Neuronal stem cell (in vitro differentiated cells): ENCODE data around the gene PARD3B.

Source experiments
- DNase-seq: peaks from one replicate; pipeline ENCODE4 v3.0.0-alpha.2; 2013; ENCODE audit warnings: low spot score
- H2AFZ ChIP-seq: one replicate; pipeline ENCODE4 v1.6.1; 2013; ENCODE audit warnings: mild to moderate bottlenecking, low read length, inconsistent platforms
- H2AK5ac ChIP-seq: 2 replicates; pipeline ENCODE4 v1.6.1; 2013; ENCODE audit warnings: low read depth, mild to moderate bottlenecking, inconsistent platforms, low read length, moderate library complexity, mixed read lengths
- H2BK120ac ChIP-seq: 2 replicates; pipeline ENCODE4 v1.6.1; 2013; ENCODE audit warnings: low read depth, mild to moderate bottlenecking, inconsistent platforms, low read length, moderate library complexity, mixed read lengths
- H2BK12ac ChIP-seq: one replicate; pipeline ENCODE4 v1.6.1; 2013; ENCODE audit warnings: low read length, inconsistent platforms
- H2BK15ac ChIP-seq: 2 replicates; pipeline ENCODE4 v1.6.1; 2013; ENCODE audit warnings: mild to moderate bottlenecking, low read length, inconsistent platforms, mixed read lengths
- H2BK5ac ChIP-seq: one replicate; pipeline ENCODE4 v1.6.1; 2013; ENCODE audit warnings: inconsistent platforms, mild to moderate bottlenecking, low read length, moderate library complexity
- H3K14ac ChIP-seq: one replicate; pipeline ENCODE4 v1.6.1; 2013; ENCODE audit warnings: low read length, inconsistent platforms
- H3K18ac ChIP-seq: 2 replicates; pipeline ENCODE4 v1.6.1; 2013; ENCODE audit warnings: low read length, inconsistent platforms
- H3K23ac ChIP-seq: 2 replicates; pipeline ENCODE4 v1.6.1; 2013; ENCODE audit warnings: low read depth, mild to moderate bottlenecking, mixed read lengths, low read length, inconsistent platforms; ENCODE audit not compliant: poor library complexity
- H3K27ac ChIP-seq: replicated peaks from 3 replicates; pipeline ENCODE4 v1.5.1; 2013; ENCODE audit warnings: low read length, inconsistent platforms
- H3K27me3 ChIP-seq, 3 experiments: 2 replicates each; pipeline ENCODE4 v1.6.1; 2013; ENCODE audit warnings: low read length in 3 of 3, mild to moderate bottlenecking in 2 of 3, inconsistent platforms in 1 of 3, low read depth in 1 of 3, mixed read lengths in 1 of 3, moderate library complexity in 1 of 3; ENCODE audit not compliant: control insufficient read depth in 3 of 3, insufficient read depth in 3 of 3
- H3K36me3 ChIP-seq, 2 donors: replicated peaks in 1 of 2; 2 replicates each; pipeline ENCODE4 v1.6.1; 2013; ENCODE audit warnings: low read length in 2 of 2; ENCODE audit not compliant: control insufficient read depth in 2 of 2, insufficient read depth in 2 of 2
- H3K4ac ChIP-seq: 2 replicates; pipeline ENCODE4 v1.6.1; 2013; ENCODE audit warnings: inconsistent platforms, mild to moderate bottlenecking, low read length, moderate library complexity
- H3K4me1 ChIP-seq, 2 donors: 1 replicate in 1 of 2; 2 replicates in 1 of 2; pipeline ENCODE4 v1.6.1; 2013; ENCODE audit warnings: low read length in 2 of 2, low read depth in 1 of 2; ENCODE audit not compliant: control insufficient read depth in 2 of 2, insufficient read depth in 1 of 2
- H3K4me2 ChIP-seq: one replicate; pipeline ENCODE4 v1.6.1; 2013; ENCODE audit warnings: mild to moderate bottlenecking, low read length, inconsistent platforms; ENCODE audit not compliant: insufficient read depth, poor library complexity, severe bottlenecking
- H3K4me3 ChIP-seq, 2 donors: 2 replicates each; pipeline ENCODE4 v1.5.1; 2013; ENCODE audit warnings: low read length in 2 of 2, mild to moderate bottlenecking in 2 of 2, inconsistent platforms in 1 of 2, moderate library complexity in 1 of 2
- H3K79me1 ChIP-seq: one replicate; pipeline ENCODE4 v1.6.1; 2013; ENCODE audit warnings: low read depth, mild to moderate bottlenecking, inconsistent platforms, low read length, moderate library complexity
- H3K9ac ChIP-seq: one replicate; pipeline ENCODE4 v1.6.1; 2013; ENCODE audit warnings: mild to moderate bottlenecking, low read depth, low read length, inconsistent platforms; ENCODE audit not compliant: poor library complexity
- H3K9me3 ChIP-seq, 2 donors: replicated peaks in 1 of 2; 2 replicates each; pipeline versions ENCODE3 to v1.6.1; 2013; ENCODE audit warnings: low read length in 2 of 2, mild to moderate bottlenecking in 2 of 2, inconsistent platforms in 1 of 2, low read depth in 1 of 2, mixed read lengths in 1 of 2, moderate library complexity in 1 of 2; ENCODE audit not compliant: control insufficient read depth in 2 of 2, insufficient read depth in 1 of 2
- H4K8ac ChIP-seq: one replicate; pipeline ENCODE4 v1.6.1; 2013; ENCODE audit warnings: low read depth, mild to moderate bottlenecking, inconsistent platforms, low read length, moderate library complexity
- H4K91ac ChIP-seq: one replicate; pipeline ENCODE4 v1.6.1; 2013; ENCODE audit warnings: low read length, low read depth, mild to moderate bottlenecking, inconsistent platforms; ENCODE audit not compliant: poor library complexity
- WGBS, 2 donors: extraction: QIAGEN DNeasy Blood & Tissue Kit; methylation state at CpG; one replicate each; pipeline ENCODE4 v1.1.7; 2013; ENCODE audit warnings: missing lambda C conversion rate in 2 of 2, mixed read lengths in 1 of 2; ENCODE audit not compliant: insufficient read length in 2 of 2, insufficient replicate concordance in 1 of 2; ENCODE audit errors: extremely low coverage in 2 of 2; 5-methylcytosine and 5-hydroxymethylcytosine counted together

The PARD3B gene

DNA sequence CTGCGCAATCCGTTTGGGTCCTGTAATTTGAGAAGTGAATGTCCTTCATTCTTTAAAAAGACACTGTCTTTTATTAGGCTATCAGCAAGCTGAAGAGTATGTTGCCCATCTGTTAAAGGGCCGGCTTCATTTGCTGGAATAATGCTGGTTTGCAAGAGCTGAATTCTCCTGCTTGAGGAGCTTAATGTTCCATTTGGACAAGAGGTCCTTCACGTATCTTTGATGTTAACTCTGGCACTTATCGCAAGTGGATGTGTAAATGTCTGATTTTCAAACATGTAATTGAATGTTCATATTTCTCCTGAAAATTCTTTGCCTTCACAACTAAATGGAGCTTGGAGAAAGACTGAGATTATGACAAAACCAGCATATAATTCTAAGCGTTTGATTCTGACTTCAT lies 856.2 kb downstream of the PARD3B start:
- H3K14ac ChIP-seq, result no peak overlapping the region
- no peak overlapping the region for H3K9ac ChIP-seq
- no peak overlapping the region for H3K4me3 ChIP-seq
- no peak overlapping the region for H2BK5ac ChIP-seq
- H3K4me1 ChIP-seq, result peaks cover 1 to 16% of the 10 kb centered on the region in 2 donors
- H4K8ac ChIP-seq, result no peak overlapping the region
- no peak overlapping the region for H3K23ac ChIP-seq
- H3K27ac ChIP-seq, result no peak overlapping the region
- no peaks in the 10 kb centered on the region for H3K9me3 ChIP-seq
- no peak overlapping the region for H2BK120ac ChIP-seq
- H3K79me1 ChIP-seq, result no peaks in the 10 kb centered on the region
- H2BK12ac ChIP-seq, result no peak overlapping the region
- H3K18ac ChIP-seq, result no peak overlapping the region
- no peak overlapping the region for H3K4me2 ChIP-seq
- no peak overlapping the region for H3K4ac ChIP-seq
- no peak overlapping the region for H2AFZ ChIP-seq
- H3K36me3 ChIP-seq, result no peaks in the 10 kb centered on the region
- no peak overlapping the region for H2BK15ac ChIP-seq
- no peak overlapping the region for H2AK5ac ChIP-seq
- H3K27me3 ChIP-seq, result no peaks in the 10 kb centered on the region
- no peak for DNase-seq
- WGBS, 2 donors, result no CpG with 5 or more reads among the region's 6 CpGs
- H4K91ac ChIP-seq, result no peak overlapping the region

DNA sequence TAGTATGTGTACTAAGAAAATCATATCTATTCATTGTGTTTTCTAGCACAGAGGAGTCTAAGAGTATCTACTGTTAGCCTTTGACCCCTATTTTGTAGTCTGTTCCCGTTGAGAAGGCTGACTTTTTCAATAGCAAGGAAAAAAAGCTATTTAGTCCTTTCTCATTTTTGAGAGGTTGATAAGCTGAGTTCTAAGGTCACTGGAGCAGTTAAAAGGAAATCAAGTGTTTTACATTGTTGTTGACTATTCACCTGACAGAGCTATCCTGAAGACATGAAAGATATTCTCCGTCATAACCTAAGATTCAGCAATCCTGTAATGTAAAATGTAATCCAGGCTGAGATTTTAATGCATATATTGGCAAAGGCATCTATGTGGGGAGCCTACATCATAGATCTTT lies 856.7 kb downstream of the PARD3B start:
- Histone ChIP-seq H3K27me3 (no peaks in the 10 kb centered on the region), H3K27ac (no peak overlapping the region), H3K4ac (no peak overlapping the region), H3K36me3 (no peaks in the 10 kb centered on the region), H2BK5ac (no peak overlapping the region), H3K23ac (no peak overlapping the region), H3K4me1 (peaks cover 1 to 12% of the 10 kb centered on the region in 2 donors), H4K91ac (no peak overlapping the region), H2AFZ (no peak overlapping the region), H3K4me3 (no peak overlapping the region), H2BK120ac (no peak overlapping the region), H4K8ac (no peak overlapping the region), H2BK12ac (no peak overlapping the region), H2AK5ac (no peak overlapping the region), H3K79me1 (no peaks in the 10 kb centered on the region), H3K18ac (no peak overlapping the region), H3K9ac (no peak overlapping the region), H3K4me2 (no peak overlapping the region), H3K14ac (no peak overlapping the region), H2BK15ac (no peak overlapping the region), H3K9me3 (no peaks in the 10 kb centered on the region)
- no CpG with 5 or more reads among the region's 2 CpGs for WGBS, 2 donors
- no peak for DNase-seq

DNA sequence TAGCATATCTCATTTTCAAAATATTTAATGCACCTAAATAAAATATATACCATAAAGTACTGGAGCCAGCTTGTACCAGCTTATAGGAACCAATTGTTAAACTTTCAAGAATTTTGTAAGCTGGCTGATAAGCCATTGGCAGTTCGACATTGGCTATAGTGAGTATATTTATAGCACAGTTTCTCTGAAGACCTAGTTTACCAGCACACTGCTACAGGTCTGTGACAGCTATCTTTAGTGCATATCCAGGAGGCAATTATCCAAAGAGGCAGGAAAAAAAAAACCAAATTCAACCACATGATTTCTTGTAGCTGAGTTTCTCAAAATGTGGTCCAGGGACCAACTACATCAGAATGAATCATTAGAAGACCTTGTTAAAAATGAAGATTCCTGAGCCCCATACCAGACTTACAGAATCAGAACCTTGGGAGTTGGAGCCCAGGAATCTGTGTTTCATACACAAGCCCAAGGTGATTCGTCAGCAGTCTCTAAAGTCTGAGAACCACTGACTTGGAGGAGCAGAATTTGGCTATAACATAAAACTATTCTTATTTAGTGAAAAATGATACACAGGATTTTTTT lies 858.1 kb downstream of the PARD3B start:
- Histone ChIP-seq H3K23ac (no peak overlapping the region), H2BK12ac (no peak overlapping the region), H2AFZ (no peak overlapping the region), H3K27ac (no peak overlapping the region), H3K79me1 (no peaks in the 10 kb centered on the region), H3K18ac (no peak overlapping the region), H3K4me1 (peaks cover 1 to 12% of the 10 kb centered on the region in 2 donors), H2AK5ac (no peak overlapping the region), H2BK5ac (no peak overlapping the region), H4K8ac (no peak overlapping the region), H3K36me3 (no peaks in the 10 kb centered on the region), H3K9ac (no peak overlapping the region), H3K9me3 (no peaks in the 10 kb centered on the region), H2BK15ac (no peak overlapping the region), H2BK120ac (no peak overlapping the region), H3K14ac (no peak overlapping the region), H3K27me3 (no peaks in the 10 kb centered on the region), H3K4me2 (peak overlapping the region; percentile 14), H3K4me3 (no peak overlapping the region), H3K4ac (no peak overlapping the region), H4K91ac (no peak overlapping the region)
- DNase-seq, result no peak
- no CpG with 5 or more reads among the region's 2 CpGs for WGBS, 2 donors

DNA sequence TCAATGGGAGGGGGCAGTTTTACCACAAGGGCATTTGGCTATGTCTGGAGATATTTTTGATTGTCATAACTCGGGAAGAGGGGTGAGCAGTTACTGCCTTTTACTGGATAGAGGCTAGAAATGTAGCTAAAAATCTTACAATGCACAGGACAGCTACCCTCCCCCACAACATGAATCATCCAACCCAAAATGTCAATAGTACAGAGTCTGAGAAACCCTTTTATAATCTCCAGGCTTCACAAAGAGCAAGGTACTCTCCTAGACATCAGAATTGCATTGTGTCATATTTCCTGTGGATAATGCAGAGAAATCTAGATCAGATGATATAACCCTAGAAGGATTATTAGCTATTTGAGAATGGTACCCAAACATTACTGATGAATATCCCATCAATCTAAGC lies 859.9 kb downstream of the PARD3B start:
- Histone ChIP-seq H2BK12ac (no peak overlapping the region), H2AFZ (no peak overlapping the region), H3K4me2 (no peak overlapping the region), H3K36me3 (no peaks in the 10 kb centered on the region), H3K4ac (no peak overlapping the region), H3K4me3 (no peak overlapping the region), H3K9ac (no peak overlapping the region), H3K4me1 (peaks cover 1 to 12% of the 10 kb centered on the region in 2 donors), H3K27me3 (no peaks in the 10 kb centered on the region), H3K23ac (no peak overlapping the region), H2AK5ac (no peak overlapping the region), H3K79me1 (no peaks in the 10 kb centered on the region), H3K18ac (no peak overlapping the region), H2BK5ac (no peak overlapping the region), H2BK15ac (no peak overlapping the region), H3K14ac (no peak overlapping the region), H3K27ac (no peak overlapping the region), H4K8ac (no peak overlapping the region), H3K9me3 (no peaks in the 10 kb centered on the region), H2BK120ac (no peak overlapping the region), H4K91ac (no peak overlapping the region)
- no CpG with 5 or more reads among the region's 1 CpG for WGBS, 2 donors
- DNase-seq, result no peak
